Astrocyte of the cerebellum (primary cell): ENCODE results near the gene ARHGAP15.

ENCODE experiments used
- DNase-seq: peaks from one replicate; pipeline ENCODE4 v3.0.0-alpha.2; 2011; ENCODE audit warnings: low read depth
- H3K4me3 ChIP-seq: 2 replicates; pipeline ENCODE4 v1.5.1; 2011; ENCODE audit warnings: mild to moderate bottlenecking, low read depth, low read length, moderate library complexity
- in situ Hi-C: cut with HindIII; loops from 2 replicates; pipeline ENCODE4 v1.10.0; 2017; ENCODE audit warnings: low sequenced_read_pairs
- TF ChIP-seq, protein P1 (sequence below): IDR thresholded peaks from 2 replicates; pipeline ENCODE4 v1.5.1; 2012; ENCODE audit warnings: low read length, low read depth, moderate library complexity, mild to moderate bottlenecking; ENCODE audit errors: missing control alignments

Gene ARHGAP15

DNA sequence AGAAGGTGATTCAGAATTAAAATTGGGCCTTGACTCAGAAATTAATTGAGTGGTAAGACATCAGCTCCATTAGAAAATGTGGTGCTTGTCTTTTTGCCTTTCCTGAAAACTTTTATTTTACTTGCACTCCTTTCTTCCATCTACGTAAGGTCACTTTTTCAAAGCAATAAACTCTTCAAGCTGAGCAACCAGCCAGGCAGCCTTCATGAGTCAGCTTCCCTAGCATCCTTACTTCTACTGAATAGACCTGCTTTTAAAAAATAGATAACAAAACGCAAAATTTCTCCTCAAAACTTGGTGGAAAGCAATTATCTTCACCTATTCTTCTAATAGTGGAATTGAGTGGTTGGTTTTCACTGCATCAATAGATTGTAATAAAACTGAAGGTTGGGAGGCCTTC is 504.2 kb downstream of the ARHGAP15 start:
- in situ Hi-C loops, result no loop called here
- no peak overlapping the region for H3K4me3 ChIP-seq
- TF ChIP-seq, protein P1, sequence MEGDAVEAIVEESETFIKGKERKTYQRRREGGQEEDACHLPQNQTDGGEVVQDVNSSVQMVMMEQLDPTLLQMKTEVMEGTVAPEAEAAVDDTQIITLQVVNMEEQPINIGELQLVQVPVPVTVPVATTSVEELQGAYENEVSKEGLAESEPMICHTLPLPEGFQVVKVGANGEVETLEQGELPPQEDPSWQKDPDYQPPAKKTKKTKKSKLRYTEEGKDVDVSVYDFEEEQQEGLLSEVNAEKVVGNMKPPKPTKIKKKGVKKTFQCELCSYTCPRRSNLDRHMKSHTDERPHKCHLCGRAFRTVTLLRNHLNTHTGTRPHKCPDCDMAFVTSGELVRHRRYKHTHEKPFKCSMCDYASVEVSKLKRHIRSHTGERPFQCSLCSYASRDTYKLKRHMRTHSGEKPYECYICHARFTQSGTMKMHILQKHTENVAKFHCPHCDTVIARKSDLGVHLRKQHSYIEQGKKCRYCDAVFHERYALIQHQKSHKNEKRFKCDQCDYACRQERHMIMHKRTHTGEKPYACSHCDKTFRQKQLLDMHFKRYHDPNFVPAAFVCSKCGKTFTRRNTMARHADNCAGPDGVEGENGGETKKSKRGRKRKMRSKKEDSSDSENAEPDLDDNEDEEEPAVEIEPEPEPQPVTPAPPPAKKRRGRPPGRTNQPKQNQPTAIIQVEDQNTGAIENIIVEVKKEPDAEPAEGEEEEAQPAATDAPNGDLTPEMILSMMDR, result no peak
- DNase-seq, result no peak

DNA sequence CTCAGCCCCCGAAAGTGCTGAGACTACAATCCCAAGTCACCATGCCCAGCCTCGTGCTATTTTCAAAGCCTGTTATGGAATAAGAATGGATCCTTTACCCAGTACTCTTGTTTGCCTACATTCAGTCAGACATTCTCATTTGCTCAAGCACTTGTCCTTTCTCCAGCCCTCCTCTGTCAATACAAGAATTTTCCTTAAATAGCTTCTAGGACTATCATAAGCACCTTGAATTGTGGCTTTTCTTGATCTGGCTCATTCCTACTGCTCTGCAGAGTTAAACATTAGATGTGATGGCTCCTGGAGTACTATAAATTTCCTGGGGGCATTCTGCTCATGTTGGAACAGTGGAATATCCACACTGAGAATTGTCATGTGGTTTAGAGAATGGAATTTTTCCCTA is 506.1 kb downstream of the ARHGAP15 start:
- DNase-seq, result no peak
- in situ Hi-C loops, result no loop called here
- TF ChIP-seq, protein P1, result no peak
- no peak overlapping the region for H3K4me3 ChIP-seq

DNA sequence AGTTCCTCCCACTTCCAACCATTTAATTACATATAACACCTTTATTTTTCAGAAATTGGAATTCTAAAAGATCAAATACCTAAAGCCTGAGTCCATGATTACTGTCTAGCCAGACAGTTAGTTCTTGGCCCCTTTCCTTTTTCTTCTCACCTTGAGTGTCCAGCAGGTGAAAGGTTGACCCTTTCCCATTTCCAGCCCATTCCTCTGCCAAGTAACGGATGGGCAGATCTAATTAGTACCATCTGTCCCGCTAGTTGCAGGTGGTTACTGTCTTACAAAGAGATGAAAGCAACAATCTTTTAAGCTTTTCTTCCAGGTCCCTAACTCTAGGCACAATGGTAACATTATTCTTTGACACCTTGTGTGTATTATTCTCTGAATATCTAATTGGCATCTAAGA is 506.7 kb downstream of the ARHGAP15 start:
- TF ChIP-seq, protein P1, result no peak
- in situ Hi-C loops, result no loop called here
- H3K4me3 ChIP-seq, result no peak overlapping the region
- no peak for DNase-seq

DNA sequence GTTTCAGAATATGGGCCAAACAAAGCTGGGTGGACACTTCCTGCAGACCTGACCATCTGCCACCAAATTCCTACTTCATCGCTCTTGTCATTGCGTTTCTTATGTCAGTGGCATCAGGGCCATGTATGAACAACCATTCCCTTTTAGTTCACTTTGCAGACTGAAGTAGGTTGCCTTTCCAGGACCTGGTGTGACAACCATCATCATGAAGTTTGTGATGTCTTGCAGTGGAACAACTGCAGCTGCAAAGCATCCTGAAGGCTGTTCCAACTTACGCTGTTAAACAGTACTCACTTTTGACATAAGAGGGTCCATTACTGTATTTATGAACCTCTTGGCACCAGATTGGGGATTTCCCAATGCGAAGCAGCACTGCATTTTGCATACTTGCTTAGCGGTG is 511.6 kb downstream of the ARHGAP15 start:
- no peak for DNase-seq
- TF ChIP-seq, protein P1, result no peak
- in situ Hi-C loops, result no loop called here
- no peak overlapping the region for H3K4me3 ChIP-seq

DNA sequence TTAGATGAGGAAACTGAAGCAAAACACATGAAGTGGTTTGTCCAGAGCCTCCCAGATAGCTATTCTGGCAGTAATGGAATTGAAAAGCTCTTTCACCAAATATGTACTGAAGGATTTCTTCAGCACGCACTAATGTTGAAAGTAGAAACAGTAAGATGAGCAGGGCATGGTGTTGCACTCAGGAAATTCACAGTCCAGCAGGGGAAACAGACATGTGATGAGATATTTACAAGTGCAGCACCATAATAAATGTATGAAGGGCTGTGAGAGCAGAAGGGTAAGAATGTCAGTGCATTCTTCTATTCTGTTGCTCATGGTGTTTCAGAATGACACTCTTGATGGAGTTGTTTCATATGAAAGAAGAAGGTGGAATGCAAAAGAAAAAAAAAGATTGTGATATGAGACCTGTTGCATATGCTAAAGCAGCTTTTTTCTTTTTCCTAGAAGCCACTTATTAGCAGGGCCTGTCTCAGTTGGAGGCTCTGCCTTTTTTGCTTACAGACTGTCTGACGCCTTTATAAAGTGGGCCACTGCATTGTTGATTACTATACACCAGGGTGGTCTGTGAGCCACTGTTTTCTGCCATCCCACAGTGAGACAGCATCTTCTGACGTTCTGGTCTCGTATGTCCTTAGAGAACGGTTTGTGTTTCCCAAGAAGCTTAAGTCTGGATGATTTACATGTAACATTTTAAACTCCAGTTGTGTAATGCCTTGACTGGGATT is 516.9 kb downstream of the ARHGAP15 start:
- in situ Hi-C loops, result no loop called here
- TF ChIP-seq, protein P1, result no peak

DNA sequence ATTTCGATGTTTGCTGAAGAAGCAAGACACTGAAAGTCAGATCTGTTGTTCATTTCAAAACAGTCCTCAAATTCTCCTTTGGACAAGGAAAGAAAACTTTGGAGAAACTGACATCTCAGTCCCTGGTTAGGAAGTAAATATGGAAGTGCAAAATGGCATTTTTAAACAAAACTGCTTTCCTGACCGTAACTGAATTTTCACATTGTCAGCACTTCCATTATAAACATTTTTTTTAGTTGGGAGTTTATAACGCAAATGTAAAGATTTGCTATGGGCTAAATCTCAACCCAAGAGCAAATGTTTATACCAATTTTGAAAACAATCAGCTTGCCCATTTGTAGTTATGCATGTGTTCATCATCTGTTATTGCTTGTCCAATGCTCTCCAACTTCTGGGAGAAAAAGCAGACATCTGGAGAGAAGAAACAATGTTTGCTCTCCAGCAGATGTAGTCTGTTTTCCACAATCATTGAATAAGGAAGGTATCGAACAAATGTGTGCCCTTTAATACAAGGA is 520.1 kb downstream of the ARHGAP15 start:
- no peak for DNase-seq
- in situ Hi-C loops, result no loop called here
- TF ChIP-seq, protein P1, result no peak
- H3K4me3 ChIP-seq, result no peak overlapping the region

More for the DNA sequence above, 516.9 kb downstream of the ARHGAP15 start:
- no peak for DNase-seq
- H3K4me3 ChIP-seq, result no peak overlapping the region
